ENCODE measurements around the gene MIPEP. TPM values are rescaled to one million over a fixed set of nuclear protein-coding genes. Genes with fewer than 3 reads are reported as not detected.

MIPEP gene
- total and polyA plus RNA-seq, 10 of the 15 experiments (the other 5 are each of a cell fraction or from before 2014, with no cell fraction given): 15.6 to 56.2 (median 29.8) TPM

DNA sequence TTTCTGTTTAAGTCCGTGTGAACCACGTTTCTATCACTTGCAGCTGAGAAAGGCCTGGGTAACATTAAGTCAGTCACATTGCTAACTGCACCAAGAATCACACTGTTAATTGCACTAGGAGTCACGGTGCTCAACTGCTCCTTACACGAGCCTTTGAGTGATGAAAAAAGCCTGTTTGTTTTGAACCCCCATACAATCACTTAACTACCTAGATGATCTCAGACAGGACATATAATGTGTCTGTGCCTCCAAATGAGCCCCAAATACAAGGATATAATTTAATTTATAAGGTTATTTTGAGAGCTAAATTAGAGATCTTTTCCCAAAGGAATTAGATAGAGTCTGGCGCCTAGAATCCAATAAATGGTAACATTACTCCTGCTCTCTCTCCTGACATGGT, 84.1 kb downstream of the MIPEP start:
- H3K4me1 ChIP-seq (ENCODE audit: control insufficient read depth, insufficient read depth, low read length): peaks cover 50% of the 10 kb centered on the region
- peaks cover 0 to 16% of the 10 kb centered on the region in 2 experiments; a peak in 2 of 4 replicates for H3K36me3 ChIP-seq (ENCODE audit: control insufficient read depth in 2 of 2, insufficient read depth in 2 of 2, low read length in 1 of 2)
- no peaks in the 10 kb centered on the region for H4K20me1 ChIP-seq (ENCODE audit: control insufficient read depth, insufficient read depth)
- DNase-seq (ENCODE audit: low read depth, low spot score): no peak
- H3K9me3 ChIP-seq (replicated peaks; ENCODE audit: control insufficient read depth, insufficient read depth, low read length): peaks cover 3% of the 10 kb centered on the region; the same call in 2 of the 3 replicates
- ChIA-PET POLR2A (interaction anchor here (0.7 to 2.0 kb wide), 2 partner anchors 10 to 42 kb away, joined by 3 to 11 read pairs; no protein-coding TSS in a partner anchor), SMC1A (ENCODE audit: uncharacterized antibody, unreplicated experiment) (interaction anchor here (0.8 to 2.6 kb wide), 5 partner anchors 10 to 87 kb away, joined by 3 to 10 read pairs (median 3); no protein-coding TSS in a partner anchor), RAD21 (ENCODE audit: unreplicated experiment) (interaction anchor here (1.5 kb wide), 1 partner anchor 54 kb away, joined by 3 read pairs; no protein-coding TSS in a partner anchor), CTCF (interaction anchor here (1.9 kb wide), 1 partner anchor 40 kb away, joined by 5 read pairs; no protein-coding TSS in a partner anchor)
- no peaks in the 10 kb centered on the region for H3K79me2 ChIP-seq (ENCODE audit: control insufficient read depth, insufficient read depth, low read length)
- no peak for FAIRE-seq
- TF ChIP-seq, protein P1, sequence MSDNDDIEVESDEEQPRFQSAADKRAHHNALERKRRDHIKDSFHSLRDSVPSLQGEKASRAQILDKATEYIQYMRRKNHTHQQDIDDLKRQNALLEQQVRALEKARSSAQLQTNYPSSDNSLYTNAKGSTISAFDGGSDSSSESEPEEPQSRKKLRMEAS (IDR thresholded peaks at IDR 0.05; ENCODE audit: low read depth, low read length): no peak
- TF ChIP-seq CBFB (IDR thresholded peaks at IDR 0.05; ENCODE audit: low read depth): no peak
- no peak for TF ChIP-seq CBX3 (IDR thresholded peaks at IDR 0.05; ENCODE audit: borderline replicate concordance, low read depth)
- no peak overlapping the region for H3K4me2 ChIP-seq (ENCODE audit: control insufficient read depth, insufficient read depth)
- no peak overlapping the region for H3K27ac ChIP-seq (ENCODE audit: control insufficient read depth, insufficient read depth)
- no peaks in the 10 kb centered on the region for H3K27me3 ChIP-seq (replicated peaks in 1 of 2; ENCODE audit: control insufficient read depth in 2 of 2, insufficient read depth in 2 of 2, low read length in 1 of 2)
- 98% methylated on average over 5 of the region's 5 CpGs for WGBS (ENCODE audit: insufficient coverage, insufficient replicate concordance, low lambda C conversion rate, missing lambda C conversion rate)
- ATAC-seq: no peak
- BruUV-seq (replicated peaks): no TSS peak
- intact Hi-C loops (cut with micrococcal nuclease; ENCODE audit: unreplicated experiment) (no loop called here), in situ Hi-C loops (cut with MboI) (no loop called here)
- H3K4me3 ChIP-seq: no peak overlapping the region
- H3K9ac ChIP-seq (ENCODE audit: control insufficient read depth, insufficient read depth, low read length): no peak overlapping the region
- H2AFZ ChIP-seq (ENCODE audit: control insufficient read depth, low read depth, low read length): no peak overlapping the region

DNA sequence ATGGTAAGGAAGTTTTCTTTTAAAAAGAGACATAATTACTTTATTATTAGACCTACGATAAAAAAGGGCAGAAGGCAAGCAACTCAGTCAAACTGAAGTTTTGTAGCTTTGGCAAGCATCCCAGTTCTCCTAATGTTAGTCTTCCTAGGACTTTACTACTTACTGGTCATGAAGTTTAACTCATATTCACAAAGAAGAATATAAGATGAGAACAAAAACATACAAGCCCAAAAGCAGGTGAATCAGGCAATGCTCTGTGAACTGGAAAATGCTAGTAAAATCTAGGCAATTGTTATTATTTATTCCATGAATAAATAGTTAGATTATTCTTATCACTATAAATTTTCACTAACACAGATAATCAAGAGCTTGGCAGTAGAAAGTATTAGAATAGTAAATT, 85.0 kb downstream of the MIPEP start:
- Histone ChIP-seq H3K27ac (ENCODE audit: control insufficient read depth, insufficient read depth) (no peak overlapping the region), H3K79me2 (ENCODE audit: control insufficient read depth, insufficient read depth, low read length) (no peaks in the 10 kb centered on the region), H3K4me1 (ENCODE audit: control insufficient read depth, insufficient read depth, low read length) (peaks cover 50% of the 10 kb centered on the region), H3K27me3 (replicated peaks in 1 of 2; ENCODE audit: control insufficient read depth in 2 of 2, insufficient read depth in 2 of 2, low read length in 1 of 2) (no peaks in the 10 kb centered on the region), H3K4me3 (no peak overlapping the region), H3K9me3 (replicated peaks; ENCODE audit: control insufficient read depth, insufficient read depth, low read length) (peaks cover 3% of the 10 kb centered on the region; the same call in 2 of the 3 replicates), H3K9ac (ENCODE audit: control insufficient read depth, insufficient read depth, low read length) (no peak overlapping the region), H3K4me2 (ENCODE audit: control insufficient read depth, insufficient read depth) (no peak overlapping the region), H2AFZ (ENCODE audit: control insufficient read depth, low read depth, low read length) (no peak overlapping the region), H4K20me1 (ENCODE audit: control insufficient read depth, insufficient read depth) (no peaks in the 10 kb centered on the region), H3K36me3 (ENCODE audit: control insufficient read depth in 2 of 2, insufficient read depth in 2 of 2, low read length in 1 of 2) (peaks cover 0 to 16% of the 10 kb centered on the region in 2 experiments; a peak in 2 of 4 replicates)
- ATAC-seq (no peak), DNase-seq (ENCODE audit: low read depth, low spot score) (no peak), FAIRE-seq (no peak)
- in situ Hi-C loops (cut with MboI) (no loop called here), intact Hi-C loops (cut with micrococcal nuclease; ENCODE audit: unreplicated experiment) (no loop called here)
- SMC1A ChIA-PET (ENCODE audit: uncharacterized antibody, unreplicated experiment): interaction anchor here (0.8 to 2.6 kb wide), 7 partner anchors 9 to 86 kb away, joined by 3 to 10 read pairs (median 4); no protein-coding TSS in a partner anchor
- BruUV-seq (replicated peaks): no TSS peak
- WGBS (ENCODE audit: insufficient coverage, insufficient replicate concordance, low lambda C conversion rate, missing lambda C conversion rate): 100% methylated on average over 1 of the region's 1 CpG
- POLR2A ChIA-PET: interaction anchor here (1.1 to 2.0 kb wide), 2 partner anchors 9 to 39 kb away, joined by 3 to 11 read pairs; no protein-coding TSS in a partner anchor
- CTCF ChIA-PET: interaction anchor here (1.5 to 1.9 kb wide), 2 partner anchors 26 to 40 kb away, joined by 4 to 5 read pairs; no protein-coding TSS in a partner anchor
- RAD21 ChIA-PET (ENCODE audit: unreplicated experiment): interaction anchor here (1.5 kb wide), 1 partner anchor 53 kb away, joined by 3 read pairs; no protein-coding TSS in a partner anchor
- TF ChIP-seq, protein P2, sequence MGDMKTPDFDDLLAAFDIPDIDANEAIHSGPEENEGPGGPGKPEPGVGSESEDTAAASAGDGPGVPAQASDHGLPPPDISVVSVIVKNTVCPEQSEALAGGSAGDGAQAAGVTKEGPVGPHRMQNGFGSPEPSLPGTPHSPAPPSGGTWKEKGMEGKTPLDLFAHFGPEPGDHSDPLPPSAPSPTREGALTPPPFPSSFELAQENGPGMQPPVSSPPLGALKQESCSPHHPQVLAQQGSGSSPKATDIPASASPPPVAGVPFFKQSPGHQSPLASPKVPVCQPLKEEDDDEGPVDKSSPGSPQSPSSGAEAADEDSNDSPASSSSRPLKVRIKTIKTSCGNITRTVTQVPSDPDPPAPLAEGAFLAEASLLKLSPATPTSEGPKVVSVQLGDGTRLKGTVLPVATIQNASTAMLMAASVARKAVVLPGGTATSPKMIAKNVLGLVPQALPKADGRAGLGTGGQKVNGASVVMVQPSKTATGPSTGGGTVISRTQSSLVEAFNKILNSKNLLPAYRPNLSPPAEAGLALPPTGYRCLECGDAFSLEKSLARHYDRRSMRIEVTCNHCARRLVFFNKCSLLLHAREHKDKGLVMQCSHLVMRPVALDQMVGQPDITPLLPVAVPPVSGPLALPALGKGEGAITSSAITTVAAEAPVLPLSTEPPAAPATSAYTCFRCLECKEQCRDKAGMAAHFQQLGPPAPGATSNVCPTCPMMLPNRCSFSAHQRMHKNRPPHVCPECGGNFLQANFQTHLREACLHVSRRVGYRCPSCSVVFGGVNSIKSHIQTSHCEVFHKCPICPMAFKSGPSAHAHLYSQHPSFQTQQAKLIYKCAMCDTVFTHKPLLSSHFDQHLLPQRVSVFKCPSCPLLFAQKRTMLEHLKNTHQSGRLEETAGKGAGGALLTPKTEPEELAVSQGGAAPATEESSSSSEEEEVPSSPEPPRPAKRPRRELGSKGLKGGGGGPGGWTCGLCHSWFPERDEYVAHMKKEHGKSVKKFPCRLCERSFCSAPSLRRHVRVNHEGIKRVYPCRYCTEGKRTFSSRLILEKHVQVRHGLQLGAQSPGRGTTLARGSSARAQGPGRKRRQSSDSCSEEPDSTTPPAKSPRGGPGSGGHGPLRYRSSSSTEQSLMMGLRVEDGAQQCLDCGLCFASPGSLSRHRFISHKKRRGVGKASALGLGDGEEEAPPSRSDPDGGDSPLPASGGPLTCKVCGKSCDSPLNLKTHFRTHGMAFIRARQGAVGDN (IDR thresholded peaks at IDR 0.05): no peak
- TF ChIP-seq NFYB (IDR thresholded peaks at IDR 0.05; ENCODE audit: insufficient read depth, low read depth, low read length) (no peak), MYB (IDR thresholded peaks at IDR 0.05; ENCODE audit: borderline replicate concordance, low read depth, low read length) (no peak), MEF2B (IDR thresholded peaks at IDR 0.05; ENCODE audit: partially characterized antibody, poor library complexity, severe bottlenecking) (no peak), NR2C1 (IDR thresholded peaks at IDR 0.05) (no peak), HCFC1 (IDR thresholded peaks at IDR 0.05; ENCODE audit: low read length) (no peak), JUND (IDR thresholded peaks at IDR 0.05; ENCODE audit: low read depth, low read length) (no peak)
- TF ChIP-seq, protein P3, sequence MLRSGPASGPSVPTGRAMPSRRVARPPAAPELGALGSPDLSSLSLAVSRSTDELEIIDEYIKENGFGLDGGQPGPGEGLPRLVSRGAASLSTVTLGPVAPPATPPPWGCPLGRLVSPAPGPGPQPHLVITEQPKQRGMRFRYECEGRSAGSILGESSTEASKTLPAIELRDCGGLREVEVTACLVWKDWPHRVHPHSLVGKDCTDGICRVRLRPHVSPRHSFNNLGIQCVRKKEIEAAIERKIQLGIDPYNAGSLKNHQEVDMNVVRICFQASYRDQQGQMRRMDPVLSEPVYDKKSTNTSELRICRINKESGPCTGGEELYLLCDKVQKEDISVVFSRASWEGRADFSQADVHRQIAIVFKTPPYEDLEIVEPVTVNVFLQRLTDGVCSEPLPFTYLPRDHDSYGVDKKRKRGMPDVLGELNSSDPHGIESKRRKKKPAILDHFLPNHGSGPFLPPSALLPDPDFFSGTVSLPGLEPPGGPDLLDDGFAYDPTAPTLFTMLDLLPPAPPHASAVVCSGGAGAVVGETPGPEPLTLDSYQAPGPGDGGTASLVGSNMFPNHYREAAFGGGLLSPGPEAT (IDR thresholded peaks at IDR 0.05; ENCODE audit: low read depth): no peak

All from GM12878 (cell line).